ENCODE measurements around the gene KREMEN1.

- TF ChIP-seq CTCF (IDR thresholded peaks at IDR 0.05): no peak
- no peak for TF ChIP-seq EZH2phosphoT487 (IDR thresholded peaks at IDR 0.05)
Measured at GRCh38 chr22:29124777-29125442, 52.1 kb downstream of the KREMEN1 start.

Measured in neural progenitor cell (in vitro differentiated cells).